ENCODE results near the gene SUMO3. TPM values are rescaled to one million over a fixed set of nuclear protein-coding genes. Genes with fewer than 3 reads are reported as not detected.
"Not testable (repeated sequence)": the region's sequence is repeated elsewhere in the genome, so short reads cannot be mapped to it uniquely, and the experiment has no call there.

Gene SUMO3
- polyA plus RNA-seq, 1 donor = 60.2 TPM

DNA sequence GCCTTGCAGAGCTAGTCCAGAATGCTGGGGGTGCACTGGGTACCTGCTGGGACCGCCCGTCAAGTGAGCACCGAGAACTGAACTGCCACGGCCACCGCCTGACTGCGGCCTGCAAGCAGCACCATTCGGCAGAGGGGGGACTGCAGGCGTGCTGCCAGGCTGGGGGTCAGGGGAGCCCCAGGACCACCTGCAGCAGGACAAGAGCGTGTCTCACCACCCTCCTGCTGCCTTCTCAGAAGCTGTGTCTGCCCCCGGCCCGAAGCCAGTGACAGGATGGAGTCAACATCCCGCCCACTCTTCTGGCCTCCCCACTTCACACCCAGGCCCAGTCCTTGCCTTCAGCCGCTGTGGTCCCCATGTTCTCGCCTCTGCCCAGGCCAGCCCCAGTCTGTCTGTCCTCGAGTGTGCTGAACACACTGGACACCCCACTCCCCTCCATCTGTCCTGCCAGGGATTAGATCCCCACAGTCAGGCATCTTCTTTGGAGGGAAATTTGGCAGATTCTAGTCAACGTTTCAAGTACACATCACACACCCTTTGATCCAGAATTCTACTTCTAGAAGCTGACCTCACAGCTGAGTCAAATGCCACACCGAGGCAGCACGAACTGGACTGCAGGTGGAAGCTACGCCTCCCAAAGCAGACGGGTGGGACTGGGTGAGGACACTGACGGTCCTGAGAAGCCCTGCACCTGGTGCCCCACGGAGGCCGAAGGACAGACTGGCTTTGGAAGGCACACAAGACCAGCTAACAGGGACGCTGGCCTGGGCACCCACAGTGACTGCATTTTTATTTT, 29.6 kb upstream of the SUMO3 start:
- no peak for DNase-seq (ENCODE audit: low read depth)

DNA sequence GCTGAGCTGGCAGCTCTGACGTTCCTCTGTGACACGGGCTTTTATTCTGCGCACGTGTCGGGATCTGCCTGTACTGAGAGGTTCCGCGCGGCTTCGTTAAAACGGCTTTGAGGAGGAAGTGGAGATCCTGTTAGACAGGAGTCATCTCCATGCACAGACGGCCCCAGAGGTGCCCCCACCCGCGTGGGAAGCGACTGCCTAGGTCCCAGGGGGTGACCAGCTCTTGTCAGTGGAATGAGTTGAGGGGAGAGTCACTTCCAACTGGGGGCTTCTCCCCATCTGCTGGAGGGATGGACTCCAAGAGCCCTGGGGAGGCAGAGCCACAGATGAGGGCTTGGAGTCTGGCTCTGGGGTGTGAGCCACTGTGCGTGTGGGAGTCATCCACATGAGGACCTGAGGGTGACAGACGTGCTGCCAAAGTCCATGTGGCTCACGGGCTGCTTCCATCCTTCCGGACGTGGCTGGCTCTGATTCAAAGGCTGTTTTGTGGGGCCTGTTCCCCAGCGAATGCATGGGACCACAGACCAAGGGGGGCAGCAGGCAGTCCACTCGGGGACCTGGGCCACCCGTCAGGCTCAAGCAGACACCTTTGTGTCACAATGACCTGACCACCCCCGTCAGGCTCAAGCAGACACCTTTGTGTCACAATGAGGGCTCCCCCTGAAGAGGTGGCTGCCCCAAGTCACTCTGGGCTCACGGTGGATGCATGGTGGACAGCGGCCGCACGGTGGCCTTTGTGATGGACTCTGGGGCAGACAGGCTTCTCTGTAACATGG, 28.8 kb upstream of the SUMO3 start:
- no peak for DNase-seq (ENCODE audit: low read depth)

DNA sequence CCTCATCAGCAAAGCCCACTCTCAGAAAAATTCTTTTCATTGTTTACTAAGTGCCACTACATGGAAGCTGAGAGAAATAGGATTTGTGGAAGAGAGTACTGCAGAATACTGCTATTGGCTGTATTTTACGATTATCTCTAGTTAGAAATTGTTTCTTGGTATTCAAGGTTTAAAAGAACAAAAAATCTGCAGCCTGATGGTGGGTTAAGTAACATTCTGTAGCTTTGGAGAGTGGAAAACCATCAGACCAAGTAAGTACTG, 28.3 kb upstream of the SUMO3 start:
- no peak for DNase-seq (ENCODE audit: low read depth)

DNA sequence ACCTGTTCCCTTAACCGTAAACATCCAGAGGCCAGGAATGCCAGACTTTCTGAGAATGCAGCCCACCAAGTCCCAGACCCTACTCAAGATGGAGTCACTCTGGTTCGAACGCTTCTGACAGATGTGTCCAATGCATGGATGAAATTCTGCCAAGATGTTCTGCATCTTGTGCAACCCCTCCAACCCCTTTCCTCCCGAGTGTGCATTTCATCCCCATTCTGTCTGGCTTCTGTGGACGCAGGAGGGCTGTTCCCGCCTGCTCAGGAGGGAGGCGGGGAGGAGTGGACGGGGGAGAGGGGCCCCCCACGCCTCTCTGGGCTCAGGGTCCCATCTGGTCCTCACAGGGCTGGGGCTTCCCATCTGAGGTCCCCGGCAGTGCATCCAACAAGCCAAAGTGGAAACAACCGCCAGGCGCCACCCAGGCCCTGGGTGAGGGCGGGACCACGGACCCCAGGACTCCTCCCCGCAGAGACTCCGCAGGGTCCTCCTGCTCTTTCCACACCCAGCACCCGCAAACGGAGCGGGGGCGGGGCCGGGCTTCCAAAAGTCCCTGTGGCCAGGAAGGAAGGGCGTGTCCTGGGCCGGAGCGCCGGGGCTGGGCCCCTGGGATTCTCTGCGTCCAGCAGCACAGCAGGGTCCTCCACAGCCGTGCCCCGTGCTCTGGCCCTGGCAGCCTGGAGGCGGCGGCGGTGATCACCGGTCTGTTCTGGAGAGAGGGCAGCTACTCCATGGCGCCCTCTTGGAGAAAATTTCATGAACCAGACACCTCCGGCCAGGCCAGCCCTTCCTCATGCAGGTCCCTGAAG, 27.8 kb upstream of the SUMO3 start:
- no peak for DNase-seq (ENCODE audit: low read depth)

DNA sequence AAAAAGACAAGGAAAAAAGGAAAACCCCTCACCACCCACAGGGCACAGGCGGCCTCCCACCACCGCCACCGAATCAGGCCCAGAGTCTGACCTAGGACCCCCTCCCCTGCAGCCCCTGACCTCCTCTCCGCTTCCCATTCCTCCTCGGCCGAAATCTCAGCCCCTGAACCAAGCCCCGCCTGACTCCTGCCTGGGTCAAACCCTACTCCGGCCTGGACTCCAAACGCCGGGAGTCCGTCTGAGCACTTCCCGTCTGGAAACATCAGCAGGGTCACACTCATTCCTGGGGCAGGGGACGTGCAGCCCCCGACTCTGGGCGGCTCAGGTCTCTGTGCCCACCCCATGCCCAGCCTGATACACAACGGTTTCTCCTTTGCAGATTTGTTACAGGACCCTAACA, 26.4 kb upstream of the SUMO3 start:
- no peak for DNase-seq (ENCODE audit: low read depth)

DNA sequence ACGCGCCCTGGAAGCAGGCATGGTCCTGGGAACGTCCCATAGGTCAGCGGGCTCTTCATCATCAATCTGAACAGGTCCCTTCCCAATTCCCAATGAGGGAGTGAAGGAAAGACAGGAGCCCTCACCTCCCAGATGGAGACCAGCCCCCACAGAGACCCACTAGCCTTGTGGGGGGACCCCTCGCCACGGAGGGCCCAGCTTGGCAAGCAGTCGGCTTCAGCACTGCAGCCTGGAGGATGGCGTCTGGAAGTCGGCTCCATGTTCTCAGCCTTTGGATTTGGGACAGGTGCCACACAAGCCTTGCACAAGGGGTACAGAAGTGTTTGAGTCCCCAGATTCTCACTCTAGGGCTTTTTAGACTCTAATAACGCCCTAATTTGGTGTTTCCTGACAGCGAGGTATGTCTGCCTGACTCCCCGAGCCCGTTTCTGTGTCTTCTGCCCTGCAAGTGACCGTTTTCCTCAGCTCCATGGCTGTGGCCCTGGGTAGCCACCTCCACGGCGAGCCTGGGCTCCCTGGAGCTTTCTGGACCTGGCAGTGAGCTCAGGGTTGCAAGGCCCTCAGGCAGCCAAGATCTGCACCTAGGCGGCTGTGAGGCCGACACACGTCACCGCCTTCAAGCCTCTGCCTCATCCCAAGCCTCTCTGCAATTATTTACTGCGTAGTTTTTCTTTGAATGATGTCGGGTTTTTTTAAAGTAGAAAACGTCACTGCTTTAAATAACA, 25.0 kb upstream of the SUMO3 start:
- no peak for DNase-seq (ENCODE audit: low read depth)

DNA sequence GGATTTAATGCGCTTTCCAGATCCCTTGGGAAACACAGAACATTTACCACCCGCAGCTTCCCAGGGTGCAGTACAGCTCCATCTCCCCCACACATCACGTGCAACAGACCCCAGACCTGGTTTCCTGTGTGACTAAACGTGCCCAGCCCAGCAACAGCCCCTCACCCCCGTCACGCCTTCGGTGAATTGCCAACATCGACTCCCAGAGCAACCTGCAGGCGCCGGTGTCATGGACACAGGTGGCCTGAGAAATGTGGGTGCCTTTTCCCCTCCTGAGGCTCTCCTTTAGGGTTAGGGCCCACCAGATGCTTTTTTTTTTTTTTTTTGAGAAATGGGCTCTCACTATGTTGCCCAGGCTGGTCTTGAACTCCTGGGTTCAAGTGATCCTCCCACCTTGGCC, 24.2 kb upstream of the SUMO3 start:
- DNase-seq (ENCODE audit: low read depth) = no peak

DNA sequence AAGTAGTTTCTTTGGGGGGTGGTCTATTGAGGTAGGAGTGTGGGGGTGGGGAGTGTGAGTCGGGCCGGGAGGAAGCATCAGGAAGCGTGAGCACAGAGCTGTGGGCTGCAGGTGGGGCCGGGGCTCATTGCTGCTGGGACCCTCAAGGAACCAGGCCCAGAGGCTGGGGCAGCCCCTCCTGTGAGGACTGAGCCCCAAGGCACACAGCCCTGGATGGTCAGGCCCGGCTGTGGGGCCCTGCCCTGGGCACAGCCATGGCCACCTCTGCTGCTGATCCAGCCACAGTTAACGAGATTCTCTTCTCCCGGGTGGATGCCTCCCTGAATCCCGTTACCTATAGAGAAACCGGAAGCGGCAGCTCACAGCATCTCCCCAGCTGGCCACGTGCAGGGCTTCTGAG, 22.9 kb upstream of the SUMO3 start:
- DNase-seq (ENCODE audit: low read depth) = no peak

DNA sequence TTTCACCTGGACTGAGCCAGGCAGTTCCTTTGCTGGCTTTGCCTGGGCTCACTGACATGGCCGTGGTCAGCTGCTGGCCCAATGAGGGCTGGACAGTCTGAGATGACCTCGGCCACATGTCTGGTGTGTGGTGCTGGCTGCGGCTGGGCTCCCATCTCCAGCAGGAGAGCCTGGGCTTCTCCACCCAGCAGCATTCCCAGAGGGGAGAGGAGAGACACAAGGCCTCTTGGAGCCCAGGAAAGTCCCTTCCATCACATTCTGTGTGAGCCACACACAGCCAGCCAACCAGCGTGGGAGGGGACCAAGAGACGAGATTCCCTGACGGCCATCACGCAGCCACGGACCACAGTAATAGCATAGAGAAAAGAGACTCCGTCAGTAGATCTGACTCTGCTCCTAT, 21.1 kb upstream of the SUMO3 start:
- DNase-seq (ENCODE audit: low read depth) = no peak

DNA sequence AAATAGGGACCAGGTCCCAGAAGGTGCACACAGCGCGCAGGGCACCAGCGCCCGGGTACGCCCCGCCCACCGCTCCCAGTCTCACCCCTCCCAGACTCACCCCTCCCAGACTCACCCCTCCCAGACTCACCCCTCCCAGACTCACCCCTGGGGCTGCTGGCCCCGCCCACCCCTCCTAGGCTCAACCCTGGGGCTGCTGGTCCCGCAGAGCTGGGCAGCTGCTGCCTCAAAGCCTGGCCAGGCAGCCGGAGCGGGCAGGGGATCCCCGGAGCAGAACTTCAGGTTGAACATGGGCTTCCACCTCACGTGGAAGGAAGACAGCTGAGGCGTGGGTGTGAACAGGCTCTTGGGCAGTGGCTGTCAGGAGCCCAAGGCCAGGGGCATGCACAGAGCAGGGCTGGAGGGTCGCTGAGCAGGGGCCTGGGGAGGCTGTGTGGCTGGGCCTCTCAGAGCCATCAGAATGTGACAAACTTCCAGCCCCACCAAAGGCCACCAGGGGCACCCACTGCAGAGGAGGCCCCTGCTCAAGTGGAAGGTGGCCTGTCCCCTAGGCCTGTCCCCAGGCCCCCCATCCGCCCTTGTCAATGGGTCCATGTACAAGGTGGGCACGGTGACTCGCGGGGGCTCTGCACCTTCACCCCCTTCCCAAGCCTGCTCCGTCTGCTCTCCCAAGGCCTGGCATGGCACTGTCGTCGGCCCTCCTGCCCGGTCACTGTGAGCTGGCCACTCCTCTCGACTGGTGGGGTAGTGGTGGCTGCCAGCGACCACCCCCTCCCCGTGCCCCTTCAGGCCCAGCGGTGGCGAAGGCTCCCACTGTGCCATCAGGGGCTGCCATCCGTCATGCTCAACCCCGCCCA, 20.4 kb upstream of the SUMO3 start:
- DNase-seq (ENCODE audit: low read depth) = no peak

DNA sequence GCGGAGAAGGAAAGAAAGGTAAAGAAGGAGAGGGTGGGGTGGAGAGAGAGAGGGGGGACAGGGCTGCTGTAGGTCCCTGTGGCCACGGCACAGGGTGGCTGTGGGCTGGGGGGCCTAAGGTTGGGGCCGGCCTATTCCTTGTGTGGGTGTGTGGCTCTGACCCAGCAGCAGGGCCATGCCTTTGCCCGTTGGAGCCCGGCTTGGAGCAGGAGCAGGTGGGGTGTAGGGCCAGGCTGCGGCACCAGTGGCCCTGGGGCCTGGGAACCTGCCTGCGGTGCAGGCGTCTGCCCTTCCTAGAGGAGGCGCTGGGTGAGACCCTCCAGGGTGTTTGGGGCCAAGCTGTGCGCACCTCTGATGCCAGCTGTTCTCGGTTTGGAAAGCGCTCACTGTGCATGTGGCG, 19.7 kb upstream of the SUMO3 start:
- DNase-seq (ENCODE audit: low read depth) = no peak

DNA sequence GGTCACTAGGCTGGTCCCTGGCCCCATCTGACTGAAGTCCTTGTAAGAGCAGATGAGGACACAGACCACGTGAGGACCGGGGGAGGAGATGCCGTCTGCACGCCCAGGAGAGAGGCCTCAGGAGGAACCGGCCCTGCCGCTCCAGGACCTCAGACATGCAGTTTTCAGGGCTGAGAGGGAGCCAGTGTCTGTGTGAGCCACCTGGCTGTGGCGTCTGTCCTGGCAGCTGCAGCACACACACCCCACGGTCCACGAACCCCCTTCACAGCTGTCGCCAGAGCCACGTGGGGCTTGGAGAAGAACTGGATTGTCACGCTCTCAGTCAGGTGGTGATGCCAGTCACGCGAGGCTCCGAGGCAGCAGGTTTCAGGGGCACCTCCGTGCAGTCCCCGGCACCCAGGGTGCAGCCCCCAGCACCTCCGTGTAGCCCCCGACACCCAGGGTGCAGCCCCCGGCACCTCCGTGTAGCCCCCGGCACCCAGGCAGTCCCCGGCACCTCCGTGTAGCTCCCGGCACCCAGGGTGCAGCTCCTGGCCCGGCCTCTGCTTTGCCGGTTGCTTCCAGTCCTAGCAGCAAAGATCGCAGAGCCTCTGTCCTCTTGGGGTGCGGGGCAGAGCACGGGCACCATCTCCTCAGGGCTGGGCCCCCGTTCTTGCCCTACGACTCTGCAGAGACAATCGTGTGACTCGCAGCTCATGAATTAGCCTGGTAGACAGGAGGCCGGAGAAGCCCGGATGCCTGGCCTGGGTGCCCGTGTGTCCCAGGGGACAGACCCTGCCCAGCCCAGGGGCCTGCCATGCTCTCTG, 19.0 kb upstream of the SUMO3 start:
- DNase-seq (ENCODE audit: low read depth) = no peak

DNA sequence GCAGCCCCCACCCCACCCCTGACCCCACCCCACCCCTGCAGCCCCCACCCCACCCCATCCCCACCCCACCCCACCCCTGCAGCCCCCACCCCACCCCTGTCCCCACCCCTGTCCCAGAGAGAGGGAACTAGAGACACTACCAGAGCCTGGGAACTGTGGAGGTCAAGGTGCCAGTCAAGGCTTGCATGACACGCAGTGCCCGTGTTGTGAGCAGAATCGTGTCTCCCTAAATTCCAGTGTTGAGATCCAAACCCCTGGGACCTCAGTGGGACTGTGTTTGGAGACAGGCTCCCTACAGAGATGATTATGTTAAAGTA, 18.4 kb upstream of the SUMO3 start:
- no peak for DNase-seq (ENCODE audit: low read depth)

DNA sequence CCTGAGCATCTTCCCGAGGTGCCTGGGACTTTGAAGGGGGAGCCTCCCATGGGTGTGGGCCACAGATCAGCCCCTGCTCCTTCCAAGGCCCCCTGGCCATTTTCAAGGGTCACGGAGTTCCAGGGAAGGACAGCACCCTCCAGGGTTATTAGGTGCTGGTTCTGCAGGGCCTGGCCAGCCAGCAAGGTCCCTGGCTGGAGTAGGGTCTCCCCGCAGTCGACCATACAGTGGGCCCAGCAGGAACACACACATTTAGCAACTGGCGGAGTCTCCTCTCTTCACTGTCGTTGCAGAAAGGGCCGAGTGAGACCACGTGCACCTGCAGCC, 17.7 kb upstream of the SUMO3 start:
- DNase-seq (ENCODE audit: low read depth) = no peak

DNA sequence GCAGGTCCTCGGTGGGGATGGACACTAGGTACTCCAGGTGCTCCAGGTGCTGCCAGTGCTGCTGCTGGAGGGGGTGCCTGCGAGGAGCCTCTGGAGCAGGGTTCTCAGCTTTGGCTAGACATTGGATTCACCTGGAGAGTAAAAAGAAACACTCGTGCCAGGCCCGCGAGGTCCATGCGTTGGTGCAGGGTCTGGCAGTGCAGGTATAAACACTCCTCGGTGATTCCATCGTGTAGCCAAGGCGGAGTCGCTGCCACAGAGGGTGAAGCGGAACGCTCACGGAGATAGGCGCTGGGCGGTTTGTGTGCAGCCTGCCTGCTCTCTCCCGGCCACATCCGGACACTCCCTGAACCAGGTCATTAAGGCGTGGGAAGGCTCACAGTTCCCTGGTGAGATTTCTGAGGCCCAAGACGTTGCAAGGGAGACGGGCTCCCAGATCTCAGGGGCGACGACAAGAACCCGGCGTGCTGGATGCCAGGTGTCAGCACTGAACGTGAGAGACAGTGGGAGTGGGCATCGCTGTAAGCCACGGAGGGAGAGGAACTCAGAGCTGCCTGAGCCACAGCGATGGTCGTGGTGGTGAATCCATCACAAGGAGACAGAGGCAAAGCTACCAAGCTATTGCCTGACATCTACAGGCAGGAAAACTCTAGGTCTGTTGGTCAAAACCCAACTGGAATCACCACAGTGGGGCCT, 17.2 kb upstream of the SUMO3 start:
- DNase-seq (ENCODE audit: low read depth) = no peak

DNA sequence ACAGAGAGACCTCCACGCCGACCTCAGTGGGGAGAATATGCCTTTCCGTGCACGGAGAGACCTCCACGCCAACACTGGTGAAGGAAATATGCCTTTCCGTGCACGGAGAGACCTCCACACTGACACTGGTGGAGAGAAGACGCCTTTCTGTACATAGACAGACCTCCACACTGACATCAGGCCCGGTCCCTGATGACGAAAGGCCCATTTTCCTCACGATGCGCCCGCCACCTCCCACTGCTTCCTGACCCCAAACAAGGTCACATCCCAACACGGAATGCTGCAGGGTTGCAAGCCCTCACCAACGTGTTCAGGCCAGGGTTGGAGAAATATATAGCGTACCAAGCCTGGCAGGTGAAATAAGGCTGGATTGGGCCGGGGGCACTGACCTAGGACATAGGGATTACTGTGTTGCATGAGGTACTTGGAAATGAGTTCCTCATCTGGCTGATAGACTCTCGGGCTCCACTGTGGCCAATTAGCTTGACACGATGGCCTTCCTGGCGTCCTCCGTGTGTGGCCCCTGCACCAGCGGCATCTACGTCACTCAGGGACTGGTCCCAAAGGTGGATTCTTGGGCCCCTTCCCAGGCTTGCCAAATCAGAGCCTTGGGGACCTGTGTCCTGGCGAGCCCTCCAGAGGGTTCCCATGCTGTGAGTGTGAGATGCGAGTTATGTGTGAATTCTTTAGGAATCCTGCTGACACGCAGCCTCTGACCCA, 16.5 kb upstream of the SUMO3 start:
- no peak for DNase-seq (ENCODE audit: low read depth)

DNA sequence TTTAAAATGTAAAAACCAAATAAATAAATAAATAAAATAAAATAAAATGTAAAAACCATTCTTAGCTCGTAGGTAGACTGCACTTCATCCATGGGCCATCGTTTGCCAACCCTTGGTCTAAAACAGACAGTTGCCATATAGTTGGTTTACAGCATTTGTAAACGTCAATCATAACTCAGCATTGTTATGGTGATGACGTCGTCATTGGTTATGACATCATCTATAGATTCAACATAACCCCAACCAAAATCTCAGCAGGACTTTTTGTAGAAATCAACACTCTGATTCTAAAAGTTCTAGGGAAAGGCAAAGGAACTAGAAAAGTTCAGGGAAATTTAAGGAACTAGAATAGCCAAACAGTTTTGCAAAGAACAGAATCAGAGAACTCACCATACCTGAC, 15.8 kb upstream of the SUMO3 start:
- DNase-seq (ENCODE audit: low read depth) = no peak

DNA sequence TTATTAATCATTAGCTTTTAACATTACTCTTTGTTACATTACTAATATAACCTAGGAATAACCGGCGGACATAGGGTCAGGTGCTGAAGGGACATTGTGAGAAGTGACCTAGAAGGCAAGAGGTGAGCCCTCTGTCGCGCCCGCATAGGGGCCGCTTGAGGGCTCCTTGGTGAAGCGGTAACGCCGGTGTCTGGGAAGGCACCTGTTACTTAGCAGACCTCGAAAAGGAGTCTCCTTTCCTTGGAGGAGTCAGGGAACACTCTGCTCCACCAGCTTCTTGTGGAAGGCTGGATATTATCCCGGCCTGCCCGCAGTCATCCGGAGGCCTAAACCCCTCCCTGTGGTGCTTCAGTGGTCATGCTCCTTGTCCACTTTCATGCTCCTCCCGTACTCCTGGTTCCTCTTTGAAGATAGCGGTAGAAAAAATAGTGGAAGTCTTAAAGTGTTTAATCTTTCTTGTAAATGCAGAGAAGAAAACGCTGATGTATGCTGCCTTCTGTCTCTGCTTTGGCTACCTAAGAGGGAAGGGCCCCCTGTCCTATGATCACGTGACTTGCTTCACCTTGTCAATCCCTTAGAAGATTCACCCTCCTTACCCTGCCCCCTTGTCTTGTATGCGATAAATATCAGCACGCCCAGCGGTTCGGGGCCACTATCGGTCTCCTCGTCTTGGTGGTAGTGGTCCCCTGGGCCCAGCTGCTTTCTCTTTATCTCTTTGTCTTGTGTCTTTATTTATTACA, 14.8 kb upstream of the SUMO3 start:
- DNase-seq (ENCODE audit: low read depth) = not testable (repeated sequence)
